Immature natural killer cell (primary cell): ENCODE measurements around the gene ATG5. TPM values are rescaled to one million over a fixed set of nuclear protein-coding genes. Genes with fewer than 3 reads are reported as not detected.

Source experiments
- DNase-seq, 3 donors: peaks; one replicate each; pipeline ENCODE4 v3.0.0; 2022; ENCODE audit warnings: mixed read lengths in 1 of 3
- H3K27ac Mint-ChIP-seq, 6 donors: one replicate each; pipeline ENCODE4 v1.8.0; 2020; ENCODE audit warnings: mixed read lengths in 6 of 6, mild to moderate bottlenecking in 5 of 6, inconsistent platforms in 4 of 6, moderate library complexity in 3 of 6
- H3K27me3 Mint-ChIP-seq, 3 donors: one replicate each; pipeline ENCODE4 v1.8.0; 2020 to 2021; ENCODE audit warnings: low read depth in 3 of 3, mild to moderate bottlenecking in 3 of 3, mixed read lengths in 3 of 3, moderate library complexity in 3 of 3, inconsistent platforms in 1 of 3
- H3K36me3 Mint-ChIP-seq, 3 donors: one replicate each; pipeline ENCODE4 v1.8.0; 2020; ENCODE audit warnings: mixed read lengths in 3 of 3, inconsistent platforms in 2 of 3, mild to moderate bottlenecking in 2 of 3
- H3K4me1 Mint-ChIP-seq, 2 donors: one replicate each; pipeline ENCODE4 v1.8.0; 2020; ENCODE audit warnings: inconsistent platforms in 2 of 2, mild to moderate bottlenecking in 2 of 2, mixed read lengths in 2 of 2, moderate library complexity in 1 of 2
- H3K4me3 Mint-ChIP-seq, 5 donors: one replicate each; pipeline ENCODE4 v1.8.0; 2020; ENCODE audit warnings: mild to moderate bottlenecking in 5 of 5, mixed read lengths in 5 of 5, inconsistent platforms in 3 of 5, moderate library complexity in 3 of 5
- H3K9me3 Mint-ChIP-seq, 6 donors: one replicate each; pipeline ENCODE4 v1.8.0; 2020; ENCODE audit warnings: mild to moderate bottlenecking in 6 of 6, mixed read lengths in 6 of 6, inconsistent platforms in 4 of 6, moderate library complexity in 3 of 6
- polyA plus RNA-seq, 3 donors: library from polyadenylated mRNA; unstranded; fragments of 300-500 nt; fragmentation: Illumina TruSeq; gene quantifications; one replicate each; pipeline ENCODE4 v1.2.3, GENCODE V29; 2021

ATG5 gene
- polyA plus RNA-seq, 3 donors from 2014 or later = 37.7 to 41.9 (median 41.7) TPM

- Mint-ChIP-seq H3K9me3 (no peaks in the 10 kb centered on the region), H3K4me3 (no peak overlapping the region), H3K36me3 (no peaks in the 10 kb centered on the region), H3K4me1 (peaks cover 2 to 8% of the 10 kb centered on the region in 2 donors), H3K27me3 (peaks cover 2 to 17% (median 12%) of the 10 kb centered on the region in 3 donors), H3K27ac (no peak overlapping the region)
- DNase-seq = peak; percentile 39 to 58 (median 50)
These were observed 9.3 kb upstream of the ATG5 start for GRCh38 chr6:106334646-106335448.

GRCh38 chr6:106324726-106325335 lies 729 bp downstream of the ATG5 start:
- Mint-ChIP-seq H3K27me3 (peaks cover 7 to 17% (median 11%) of the 10 kb centered on the region in 3 donors), H3K36me3 (no peaks in the 10 kb centered on the region), H3K4me1 (peaks cover 39 to 56% of the 10 kb centered on the region in 2 donors), H3K4me3 (peak overlapping the region; percentile 96 to 99 (median 98)), H3K27ac (peak overlapping the region; percentile 78 to 96 (median 94)), H3K9me3 (no peaks in the 10 kb centered on the region)
- no peak for DNase-seq

GRCh38 chr6:106321940-106322339 lies 3.6 kb downstream of the ATG5 start:
- H3K4me3 Mint-ChIP-seq = no peak overlapping the region
- H3K4me1 Mint-ChIP-seq = peaks cover 48 to 71% of the 10 kb centered on the region in 2 donors
- H3K36me3 Mint-ChIP-seq = no peaks in the 10 kb centered on the region
- H3K9me3 Mint-ChIP-seq = no peaks in the 10 kb centered on the region
- H3K27me3 Mint-ChIP-seq = peaks cover 6 to 12% (median 7%) of the 10 kb centered on the region in 3 donors
- peak overlapping the region in 1 of 6 donors; percentile 9 for H3K27ac Mint-ChIP-seq
- no peak for DNase-seq

GRCh38 chr6:106318851-106319250 lies 6.7 kb downstream of the ATG5 start:
- H3K4me1 Mint-ChIP-seq = peaks cover 35 to 72% of the 10 kb centered on the region in 2 donors
- DNase-seq = no peak
- H3K36me3 Mint-ChIP-seq = peaks cover 0 to 6% (median 4%) of the 10 kb centered on the region in 3 donors
- H3K4me3 Mint-ChIP-seq = no peak overlapping the region
- H3K27me3 Mint-ChIP-seq = no peaks in the 10 kb centered on the region
- no peaks in the 10 kb centered on the region for H3K9me3 Mint-ChIP-seq
- no peak overlapping the region for H3K27ac Mint-ChIP-seq

- no peak for DNase-seq
- Mint-ChIP-seq H3K27me3 (no peaks in the 10 kb centered on the region), H3K9me3 (no peaks in the 10 kb centered on the region), H3K36me3 (peaks cover 0 to 10% (median 8%) of the 10 kb centered on the region in 3 donors), H3K27ac (peak overlapping the region in 1 of 6 donors; percentile 17), H3K4me3 (no peak overlapping the region), H3K4me1 (peaks cover 33 to 72% of the 10 kb centered on the region in 2 donors)
These were observed 7.5 kb downstream of the ATG5 start for GRCh38 chr6:106318061-106318460.

GRCh38 chr6:106316375-106316766 lies 9.2 kb downstream of the ATG5 start:
- Mint-ChIP-seq H3K4me1 (peaks cover 40 to 75% of the 10 kb centered on the region in 2 donors), H3K9me3 (no peaks in the 10 kb centered on the region), H3K4me3 (no peak overlapping the region), H3K36me3 (peaks cover 2 to 20% (median 18%) of the 10 kb centered on the region in 3 donors), H3K27ac (peak overlapping the region in 2 of 6 donors; percentile 8 to 12), H3K27me3 (no peaks in the 10 kb centered on the region)
- DNase-seq = no peak

- H3K27me3 Mint-ChIP-seq = no peaks in the 10 kb centered on the region
- no peak for DNase-seq
- H3K27ac Mint-ChIP-seq = no peak overlapping the region
- peaks cover 7 to 25% (median 22%) of the 10 kb centered on the region in 3 donors for H3K36me3 Mint-ChIP-seq
- H3K4me3 Mint-ChIP-seq = no peak overlapping the region
- H3K4me1 Mint-ChIP-seq = peaks cover 42 to 78% of the 10 kb centered on the region in 2 donors
- no peaks in the 10 kb centered on the region for H3K9me3 Mint-ChIP-seq
These were observed 9.7 kb downstream of the ATG5 start for GRCh38 chr6:106315765-106316374.

- Mint-ChIP-seq H3K9me3 (no peaks in the 10 kb centered on the region), H3K4me3 (no peak overlapping the region), H3K36me3 (peaks cover 7 to 27% (median 18%) of the 10 kb centered on the region in 3 donors), H3K4me1 (peaks cover 21 to 67% of the 10 kb centered on the region in 2 donors), H3K27ac (no peak overlapping the region), H3K27me3 (no peaks in the 10 kb centered on the region)
- no peak for DNase-seq
These were observed 15.7 kb downstream of the ATG5 start for GRCh38 chr6:106309766-106310373.

- Mint-ChIP-seq H3K27me3 (no peaks in the 10 kb centered on the region), H3K4me1 (peaks cover 23 to 61% of the 10 kb centered on the region in 2 donors), H3K36me3 (peaks cover 10 to 25% (median 16%) of the 10 kb centered on the region in 3 donors), H3K27ac (no peak overlapping the region), H3K9me3 (no peaks in the 10 kb centered on the region), H3K4me3 (no peak overlapping the region)
- DNase-seq = no peak
These were observed 16.6 kb downstream of the ATG5 start for GRCh38 chr6:106308985-106309384.

- H3K27me3 Mint-ChIP-seq = no peaks in the 10 kb centered on the region
- H3K4me3 Mint-ChIP-seq = no peak overlapping the region
- peaks cover 2 to 29% of the 10 kb centered on the region in 2 donors for H3K4me1 Mint-ChIP-seq
- no peak for DNase-seq
- H3K9me3 Mint-ChIP-seq = no peaks in the 10 kb centered on the region
- H3K36me3 Mint-ChIP-seq = peaks cover 0 to 4% (median 3%) of the 10 kb centered on the region in 3 donors
- H3K27ac Mint-ChIP-seq = no peak overlapping the region
These were observed 19.8 kb downstream of the ATG5 start for GRCh38 chr6:106305740-106306139.

- peak in 2 of 3 donors; percentile 11 to 31 for DNase-seq
- Mint-ChIP-seq H3K36me3 (peaks cover 0 to 3% (median 0%) of the 10 kb centered on the region in 3 donors), H3K4me3 (no peak overlapping the region), H3K4me1 (peaks cover 2 to 26% of the 10 kb centered on the region in 2 donors), H3K27me3 (no peaks in the 10 kb centered on the region), H3K27ac (peak overlapping the region in 1 of 6 donors; percentile 18), H3K9me3 (no peaks in the 10 kb centered on the region)
These were observed 24.6 kb downstream of the ATG5 start for GRCh38 chr6:106300944-106301343.

- Mint-ChIP-seq H3K9me3 (no peaks in the 10 kb centered on the region), H3K4me3 (no peak overlapping the region), H3K27me3 (no peaks in the 10 kb centered on the region), H3K36me3 (peaks cover 0 to 3% (median 0%) of the 10 kb centered on the region in 3 donors), H3K27ac (no peak overlapping the region), H3K4me1 (peaks cover 2 to 19% of the 10 kb centered on the region in 2 donors)
- no peak for DNase-seq
These were observed 25.4 kb downstream of the ATG5 start for GRCh38 chr6:106300020-106300780.

- no peaks in the 10 kb centered on the region for H3K9me3 Mint-ChIP-seq
- H3K4me1 Mint-ChIP-seq = peaks cover 10 to 40% of the 10 kb centered on the region in 2 donors
- no peaks in the 10 kb centered on the region for H3K27me3 Mint-ChIP-seq
- peaks cover 17 to 21% (median 17%) of the 10 kb centered on the region in 3 donors for H3K36me3 Mint-ChIP-seq
- H3K4me3 Mint-ChIP-seq = no peak overlapping the region
- no peak overlapping the region for H3K27ac Mint-ChIP-seq
- DNase-seq = no peak
These were observed 32.4 kb downstream of the ATG5 start for GRCh38 chr6:106293116-106293515.
